NCI-H2196 treated with DMSO at 0.1 percent for 48 hours (cell line): ENCODE results near the gene FRMD4B.

Experiments used
- DNase-seq: peaks from one replicate; lab custom pipeline; 2025; ENCODE audit not compliant: unreplicated experiment; lab: John Stamatoyannopoulos, UW

Gene FRMD4B

DNA sequence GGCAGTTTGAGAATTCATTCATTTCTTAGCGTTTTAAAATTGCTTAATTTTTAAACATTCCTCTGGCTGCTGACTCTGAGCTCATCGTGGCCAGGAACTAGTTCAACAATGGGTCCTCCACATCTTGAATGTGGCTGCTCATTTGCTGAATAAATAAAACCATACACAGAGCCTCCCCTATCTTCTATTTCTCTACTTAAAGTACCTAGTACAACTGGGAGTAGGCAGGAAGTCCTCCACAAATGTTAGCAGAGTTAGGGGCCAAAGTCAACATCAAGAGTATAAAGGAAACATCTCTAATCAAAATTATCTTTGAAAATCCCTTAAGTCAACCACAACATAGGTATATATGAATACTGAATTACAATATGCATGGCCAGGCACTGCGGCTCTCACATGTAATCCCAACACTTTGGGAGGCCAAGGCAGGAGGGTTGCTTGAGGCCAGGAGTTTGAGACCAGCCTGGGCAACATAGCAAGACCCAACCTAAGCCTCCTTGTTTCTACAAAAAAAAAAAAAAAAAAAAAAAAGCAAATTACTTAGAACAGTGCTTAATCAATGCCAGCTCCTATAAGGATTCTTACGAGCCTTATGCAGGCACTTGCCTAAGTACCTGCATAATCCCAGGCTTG is 206.0 kb downstream of the FRMD4B start:
- DNase-seq = no peak

DNA sequence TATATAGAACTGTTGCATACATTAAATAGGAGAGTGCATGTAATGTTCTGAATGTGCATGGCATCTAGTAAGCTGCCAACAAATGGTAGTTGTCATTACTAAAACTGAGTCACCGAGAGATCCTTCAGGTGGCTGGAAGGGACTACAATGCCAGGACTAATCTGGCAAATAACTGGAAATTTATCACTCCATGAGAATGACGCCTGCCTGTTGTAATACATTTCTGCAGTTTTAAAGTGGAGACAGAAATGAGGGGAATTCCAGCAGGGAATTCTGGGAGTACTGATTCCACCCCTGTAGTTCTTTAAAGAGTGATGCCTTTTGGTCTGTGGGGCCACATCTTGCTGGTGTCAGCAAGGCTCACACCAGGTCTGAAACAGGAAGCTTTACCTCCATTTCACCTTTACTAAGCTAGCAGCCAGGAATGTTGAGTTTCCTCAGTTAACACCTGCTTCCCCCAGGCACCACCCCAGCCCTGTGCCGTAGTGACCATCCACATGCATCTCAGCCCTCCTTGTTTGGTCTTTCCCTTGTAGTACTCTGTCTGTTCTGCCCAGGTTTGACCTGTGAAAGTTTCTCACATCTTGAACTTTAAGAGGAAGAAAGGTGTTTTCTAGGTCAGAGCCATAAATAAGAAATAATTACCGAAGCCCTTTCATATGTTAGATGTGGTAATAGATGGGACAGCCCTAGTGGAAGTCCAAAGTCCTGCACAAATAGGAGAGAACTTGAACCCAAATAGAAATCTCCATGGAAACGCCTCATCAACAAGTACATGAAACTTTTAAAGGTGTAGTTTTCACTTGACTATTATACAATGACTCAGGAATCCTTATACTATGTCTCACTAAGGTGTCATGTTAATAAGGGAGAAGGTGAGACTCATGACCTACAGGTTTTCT is 206.8 kb downstream of the FRMD4B start:
- DNase-seq = no peak

DNA sequence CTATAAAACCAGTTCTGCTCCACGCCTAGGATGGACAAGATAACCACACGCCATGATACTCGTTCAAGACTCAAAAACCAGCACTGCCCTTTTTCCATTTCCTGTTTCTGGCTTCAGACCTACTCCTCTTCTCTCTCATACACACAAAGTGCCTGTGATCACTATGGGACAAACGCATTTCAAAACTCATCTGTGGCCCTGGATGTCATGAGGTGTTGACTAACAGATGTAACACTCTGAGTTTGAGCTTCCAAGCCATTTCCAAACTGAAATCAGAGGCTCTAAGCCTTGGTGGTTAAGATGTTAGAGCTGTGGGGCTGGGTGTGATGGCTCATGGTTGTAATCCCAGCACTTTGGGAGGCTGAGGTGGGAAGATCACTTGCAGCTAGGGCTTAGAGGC is 207.8 kb downstream of the FRMD4B start:
- no peak for DNase-seq

DNA sequence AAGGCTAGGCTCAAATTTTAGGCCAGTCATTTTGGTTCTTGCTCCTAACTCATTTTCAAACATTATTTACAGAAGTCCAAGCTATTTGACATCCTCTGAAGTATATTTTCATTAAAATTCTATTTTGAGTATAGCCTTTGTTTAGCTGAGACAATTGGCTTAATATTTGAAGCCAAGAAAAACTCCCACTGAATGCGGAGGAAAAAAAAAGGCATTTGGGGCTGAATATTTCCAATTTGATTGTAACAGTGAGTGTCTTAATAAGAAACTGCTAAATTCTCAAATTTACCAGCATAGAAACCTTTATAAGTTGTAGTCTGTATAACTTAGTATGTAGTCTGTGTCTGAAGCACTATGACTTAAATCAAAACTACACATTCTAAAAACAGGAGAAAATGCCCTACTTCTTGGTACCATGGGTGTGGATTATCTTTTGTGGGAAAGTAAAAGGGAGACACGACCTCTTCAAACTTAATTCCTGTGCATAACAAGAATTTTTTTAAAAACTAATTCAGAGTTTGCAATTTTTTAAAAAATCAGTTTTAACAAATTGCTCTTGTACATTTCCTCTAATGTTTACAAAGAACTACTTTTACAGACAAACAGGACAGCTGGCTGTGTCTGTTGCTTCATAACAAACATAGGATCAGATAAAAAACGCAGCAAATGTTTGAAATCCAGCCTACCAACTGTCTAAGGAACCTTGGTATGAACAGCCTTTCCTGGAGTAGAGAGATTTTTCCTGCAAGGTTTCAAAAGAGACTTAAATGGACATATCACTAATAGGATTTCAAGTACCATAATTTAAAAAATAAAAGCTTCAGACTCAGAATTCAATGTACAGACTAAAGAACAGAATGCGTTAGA is 210.8 kb downstream of the FRMD4B start:
- DNase-seq = no peak

DNA sequence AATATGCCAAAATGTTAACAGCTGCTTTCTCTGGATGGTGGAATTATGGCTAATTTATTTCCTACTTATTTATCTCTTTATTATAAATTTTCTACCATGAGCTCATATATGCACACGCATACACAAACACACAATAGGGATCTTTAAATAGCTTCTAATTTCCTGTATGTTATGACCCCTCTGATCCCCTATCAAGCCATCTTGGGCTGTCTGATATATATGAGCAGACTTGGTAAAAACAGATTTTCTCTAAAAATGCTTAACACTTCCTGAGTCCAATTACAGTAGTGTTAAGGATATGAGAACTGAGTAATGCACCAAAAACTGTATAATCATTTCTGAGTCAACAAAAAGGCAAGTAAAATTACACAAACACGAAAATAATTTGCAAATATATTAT is 211.4 kb downstream of the FRMD4B start:
- no peak for DNase-seq

DNA sequence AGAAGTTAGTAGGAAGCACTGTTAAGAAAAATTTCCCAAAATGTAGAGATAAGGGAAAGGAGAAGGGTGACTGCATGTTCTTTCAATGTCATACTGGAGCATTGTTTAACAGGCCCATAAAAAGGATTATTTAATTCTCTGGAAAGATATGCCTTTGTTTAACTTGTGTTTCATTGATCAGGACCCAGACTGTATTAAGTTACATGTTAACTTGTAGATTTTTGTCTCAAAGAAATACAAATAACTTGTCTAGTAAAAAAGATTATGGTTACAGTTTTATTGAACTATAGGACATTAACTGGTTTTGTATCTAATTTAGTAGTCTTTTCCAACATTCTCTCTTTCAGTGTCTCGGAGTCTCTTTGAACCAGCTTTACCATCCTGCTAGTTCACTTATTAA is 213.8 kb downstream of the FRMD4B start:
- no peak for DNase-seq

DNA sequence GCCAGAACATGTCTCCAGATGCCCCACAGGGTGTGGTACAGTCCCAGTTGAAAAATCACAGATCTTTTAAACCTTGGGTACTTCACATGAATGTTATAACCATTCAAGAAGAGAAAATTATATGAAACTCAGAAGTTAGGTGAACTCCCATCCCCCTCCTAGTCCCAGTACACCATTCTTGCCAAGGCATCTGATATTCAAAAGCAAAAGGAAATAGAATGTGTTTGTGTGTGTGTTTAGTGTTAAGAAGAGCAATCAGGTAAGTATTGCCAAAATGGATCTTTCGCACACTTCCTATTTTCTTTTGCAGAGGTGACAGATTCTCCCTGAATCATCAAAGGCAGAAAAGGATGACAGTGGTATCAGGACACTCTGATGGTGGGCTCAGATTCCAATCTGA is 219.4 kb downstream of the FRMD4B start:
- DNase-seq = no peak

DNA sequence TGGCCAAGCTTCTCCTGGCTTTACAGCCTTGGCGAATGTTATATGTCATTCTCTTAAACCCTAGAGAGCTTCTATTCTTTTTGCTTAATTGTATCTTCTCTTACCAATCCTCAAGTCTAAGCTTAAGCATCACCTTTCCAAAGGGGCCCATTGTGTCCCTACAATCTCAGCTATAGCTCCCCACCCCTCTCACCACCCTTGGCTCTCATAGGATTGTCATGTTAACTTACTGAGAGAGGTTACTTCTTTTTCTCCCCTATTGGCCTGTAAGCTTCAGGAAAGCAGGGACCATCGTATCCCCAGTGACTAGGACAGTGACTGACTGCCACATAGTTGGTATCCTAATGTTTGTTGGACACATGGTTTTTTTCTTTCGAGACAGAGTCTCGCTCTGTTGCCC is 220.1 kb downstream of the FRMD4B start:
- DNase-seq = no peak

DNA sequence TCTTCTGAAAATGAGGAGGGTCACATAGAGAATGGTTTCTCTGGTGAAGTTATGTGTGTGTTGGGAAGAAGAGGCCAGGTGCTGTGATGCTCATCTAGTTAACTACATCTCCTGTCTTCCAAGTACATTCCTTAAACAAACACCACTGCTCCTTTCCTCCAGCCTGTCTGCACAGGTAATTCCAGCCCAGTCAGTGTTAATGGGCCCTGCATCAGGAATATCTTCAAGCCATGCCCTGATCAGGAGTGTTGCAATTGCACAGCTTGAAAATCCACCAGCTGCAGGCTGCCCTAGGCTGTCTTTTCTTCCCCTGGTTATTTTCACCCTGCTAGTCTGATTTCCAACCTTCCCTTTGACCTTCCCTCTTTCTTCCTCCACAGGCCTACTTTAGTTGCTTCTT is 221.6 kb downstream of the FRMD4B start:
- DNase-seq = no peak

DNA sequence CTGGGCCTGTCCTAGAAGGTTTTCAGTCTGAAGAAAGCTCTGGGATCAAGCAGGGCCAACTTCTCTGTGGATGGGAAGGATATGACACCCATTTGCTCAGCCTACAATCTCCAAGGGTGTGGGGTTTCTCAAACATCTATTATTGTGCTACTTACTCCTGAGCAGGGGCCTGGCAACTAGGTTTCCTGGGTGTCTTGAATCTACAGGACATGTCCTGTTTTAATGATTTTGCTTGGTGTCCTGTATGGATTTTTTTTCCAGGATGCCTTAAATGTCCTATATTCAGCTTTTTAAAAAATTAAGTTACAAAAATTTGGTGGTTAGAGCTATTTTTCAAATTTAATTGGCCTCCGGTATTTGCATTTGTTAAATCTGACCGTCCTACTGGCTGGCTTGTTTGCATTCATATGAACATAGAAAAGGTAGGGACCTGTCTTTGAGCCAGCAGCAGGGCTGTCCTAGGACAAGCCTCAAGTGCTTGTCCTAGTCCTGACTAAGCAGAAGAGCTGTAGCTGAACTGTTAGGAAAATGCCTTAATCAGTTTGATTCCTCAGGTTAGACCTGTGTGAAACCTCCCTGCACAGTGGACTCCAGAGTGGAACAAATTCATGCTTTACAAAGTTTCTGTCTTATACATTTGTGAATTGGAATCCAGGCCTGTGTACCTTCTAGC is 223.4 kb downstream of the FRMD4B start:
- no peak for DNase-seq

DNA sequence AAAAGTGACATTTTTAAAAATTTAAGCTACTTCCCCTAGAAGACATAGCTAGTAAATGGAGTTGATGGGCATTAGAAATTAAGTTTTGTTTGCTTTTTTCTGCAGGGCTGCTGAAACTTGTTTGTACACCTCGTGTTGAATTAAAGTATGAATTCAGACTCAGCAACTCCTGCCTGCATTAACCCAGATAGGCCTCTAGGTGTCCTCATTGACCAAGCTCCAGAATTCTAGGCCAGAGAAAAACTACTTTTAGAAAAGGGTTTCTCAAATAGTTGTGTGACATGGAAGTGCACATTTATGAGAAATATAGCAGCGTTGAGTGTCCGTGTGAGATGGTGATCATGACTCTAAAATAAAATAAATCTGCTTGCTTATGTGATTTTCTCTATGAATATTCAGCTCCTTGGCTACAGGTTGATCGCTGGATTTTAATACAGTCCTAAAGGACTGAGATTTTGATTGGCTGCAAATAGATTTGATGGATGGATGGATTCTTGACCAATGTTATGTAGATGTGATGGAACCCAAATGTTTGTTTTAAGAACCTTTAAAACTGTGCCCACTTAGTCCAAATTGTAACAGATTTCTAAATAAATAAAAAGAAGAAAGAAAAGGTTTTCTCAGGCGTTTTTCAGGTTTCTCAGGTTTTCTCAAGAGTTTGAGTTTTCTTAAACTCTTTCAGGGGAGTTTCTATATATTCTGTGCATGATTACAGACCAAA is 224.1 kb downstream of the FRMD4B start:
- DNase-seq = no peak

DNA sequence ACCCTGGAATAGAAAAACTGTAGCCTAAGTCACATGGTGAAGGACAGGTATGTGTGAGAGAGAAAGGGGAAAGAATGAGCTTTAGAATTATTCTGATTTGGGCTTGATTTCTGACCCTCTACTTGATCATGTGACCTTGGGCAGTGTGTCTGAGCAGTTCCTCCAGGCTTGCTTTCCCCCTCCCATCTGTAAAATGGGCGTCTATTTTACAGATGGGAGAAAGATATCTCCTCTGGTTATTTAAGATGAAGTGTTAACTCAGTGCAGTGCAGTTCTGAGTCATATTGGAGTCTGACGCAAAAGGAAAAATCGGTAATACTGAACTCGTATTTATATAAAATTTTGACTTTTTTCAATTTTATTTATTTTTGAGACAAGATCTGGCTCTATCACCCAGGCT is 225.4 kb downstream of the FRMD4B start:
- no peak for DNase-seq

DNA sequence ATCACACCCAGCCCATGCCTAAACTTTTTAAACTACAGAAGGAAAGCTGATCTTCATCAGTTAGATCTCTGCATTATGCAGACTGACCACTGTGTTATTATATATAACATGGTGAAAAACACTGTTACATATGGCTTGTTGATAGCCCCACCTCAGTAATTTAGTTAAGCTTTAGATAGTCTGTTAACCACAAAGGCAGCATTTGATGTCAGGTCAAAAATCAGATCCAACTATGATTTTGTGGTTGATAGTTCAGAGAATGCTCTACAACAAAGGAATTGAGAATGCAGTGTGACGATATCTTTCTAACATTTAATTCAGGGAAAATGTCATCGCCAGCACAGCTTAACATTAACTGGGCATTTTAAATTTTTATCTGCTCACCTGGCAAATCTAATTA is 225.8 kb downstream of the FRMD4B start:
- DNase-seq = no peak

DNA sequence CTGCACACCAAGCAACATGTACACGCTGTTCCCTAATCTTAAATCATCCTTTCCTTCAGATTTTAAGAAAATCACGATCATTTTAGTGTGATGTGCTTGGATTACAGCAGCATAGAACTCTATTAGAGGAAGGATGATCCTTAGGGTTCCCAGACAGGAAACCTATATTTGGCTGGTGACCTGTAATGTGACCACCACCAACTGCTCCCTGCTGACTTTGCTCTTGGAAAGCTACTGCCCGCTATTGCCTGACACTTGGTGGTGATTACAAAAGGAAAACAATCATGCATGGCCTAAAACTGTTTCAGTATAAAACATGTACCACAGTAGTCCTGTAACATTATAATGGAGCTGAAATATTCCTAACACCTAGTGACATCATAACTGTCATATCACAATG is 236.3 kb downstream of the FRMD4B start:
- no peak for DNase-seq

DNA sequence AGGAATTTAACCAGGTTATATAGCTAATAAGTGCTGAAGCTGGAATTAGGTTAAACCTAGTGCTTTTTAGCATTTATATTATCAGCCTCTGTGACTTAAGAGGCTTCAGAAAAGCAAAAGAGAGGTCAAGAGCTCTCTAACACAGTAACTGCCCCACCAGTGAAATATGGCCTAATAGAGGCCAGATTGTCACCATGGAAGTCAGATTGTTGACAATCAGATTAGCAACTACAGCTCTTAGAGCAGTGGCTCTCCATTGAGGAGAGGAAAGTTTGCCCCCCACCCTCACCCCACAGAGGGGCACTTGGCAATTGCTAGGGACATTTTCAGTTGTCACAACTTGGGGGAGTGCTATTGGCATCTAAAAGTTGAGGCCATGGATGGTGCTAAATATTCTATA is 240.2 kb downstream of the FRMD4B start:
- no peak for DNase-seq

DNA sequence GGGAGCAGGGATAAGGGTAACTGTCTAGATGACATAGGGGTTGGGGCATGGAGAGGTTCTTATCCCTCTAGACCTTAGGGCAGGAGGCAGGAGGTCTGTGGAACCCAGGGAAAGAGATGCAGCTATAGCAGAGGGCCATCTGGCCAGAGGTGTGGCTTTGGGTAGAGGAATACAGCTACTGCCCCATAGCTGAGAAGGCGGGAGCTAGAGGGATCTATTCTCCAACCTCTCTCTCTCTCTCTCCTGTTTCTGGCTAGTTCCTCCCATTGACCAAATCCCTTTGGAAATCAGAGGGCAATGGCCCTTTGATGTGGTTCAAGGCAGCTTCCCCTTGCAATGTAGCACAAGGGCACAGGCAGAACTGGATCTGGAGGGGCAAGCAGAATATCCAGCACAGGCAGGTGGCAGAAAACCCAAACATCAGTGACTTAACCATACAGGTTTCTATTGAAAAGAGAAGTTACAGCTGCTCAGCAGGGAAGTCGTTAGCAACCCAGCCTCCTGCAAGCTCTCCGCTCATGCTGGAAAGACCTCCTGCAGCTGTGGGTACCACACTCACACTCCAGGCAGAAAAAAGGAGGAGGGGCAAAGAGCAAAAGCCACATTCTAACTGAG is 241.2 kb downstream of the FRMD4B start:
- DNase-seq = no peak

DNA sequence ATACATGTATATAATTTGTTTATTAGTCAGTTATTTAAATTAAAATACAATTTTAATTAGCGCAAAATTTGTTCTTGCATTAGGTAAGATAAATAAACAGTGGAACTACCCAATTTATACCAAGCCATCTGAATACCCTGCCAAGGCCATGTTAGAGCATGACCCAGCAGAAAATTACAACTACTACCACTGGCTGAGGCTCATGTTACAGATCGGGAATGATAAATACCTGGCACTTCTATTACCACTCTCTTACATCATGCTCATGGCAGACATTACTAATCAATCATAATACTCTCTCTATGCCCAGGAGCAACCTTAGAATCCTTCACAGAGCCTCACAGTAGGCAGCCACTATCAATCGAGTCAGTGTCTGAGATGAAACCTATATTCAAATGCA is 242.3 kb downstream of the FRMD4B start:
- DNase-seq = no peak

DNA sequence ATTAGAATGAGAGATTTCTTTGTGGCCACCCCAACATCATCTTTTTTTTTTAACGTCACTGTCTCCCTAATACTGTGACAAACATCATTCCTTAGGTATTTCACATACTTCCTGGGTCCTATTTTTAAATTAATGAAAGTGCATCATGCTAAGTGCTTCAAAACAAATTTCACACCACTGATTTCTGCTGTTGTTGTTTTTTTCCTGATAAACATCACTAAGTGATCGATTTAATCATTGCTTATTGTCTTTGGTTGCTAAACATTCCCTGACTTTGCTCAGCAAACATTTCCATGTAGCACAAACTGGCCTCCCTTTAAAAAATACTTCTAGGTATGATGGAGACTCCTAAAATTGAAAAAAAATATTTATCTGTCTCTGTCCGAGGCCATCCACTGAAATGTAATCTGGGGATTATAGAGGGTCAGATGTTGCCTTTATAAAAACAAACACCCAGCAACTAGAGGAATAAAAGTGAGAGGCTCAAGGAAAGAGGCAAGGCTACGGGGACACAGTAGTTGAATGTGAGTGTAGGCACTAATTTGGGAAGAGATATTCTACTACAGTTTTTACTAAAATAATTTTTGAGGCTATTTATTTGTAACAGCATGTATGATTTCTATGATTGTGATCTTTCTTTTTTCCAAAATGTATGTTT is 243.0 kb downstream of the FRMD4B start:
- DNase-seq = no peak

DNA sequence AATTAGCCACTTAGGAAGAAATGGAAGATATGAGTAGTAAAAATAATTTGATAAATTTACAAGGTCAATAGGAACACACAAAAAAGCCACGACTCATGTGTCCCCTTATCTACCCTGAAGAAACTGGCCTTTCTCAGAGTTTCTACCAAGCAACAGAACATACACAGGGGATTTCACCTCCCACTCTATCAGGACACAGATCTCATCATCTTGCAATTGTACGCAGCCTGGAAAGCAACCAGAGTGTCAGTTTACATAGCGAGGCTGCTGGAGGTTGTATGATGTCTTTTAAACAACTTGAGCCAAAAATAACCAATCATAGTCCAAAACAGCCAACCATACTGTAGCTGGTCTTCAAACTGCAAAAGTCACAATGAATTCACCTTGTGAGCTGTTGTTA is 243.8 kb downstream of the FRMD4B start:
- no peak for DNase-seq

DNA sequence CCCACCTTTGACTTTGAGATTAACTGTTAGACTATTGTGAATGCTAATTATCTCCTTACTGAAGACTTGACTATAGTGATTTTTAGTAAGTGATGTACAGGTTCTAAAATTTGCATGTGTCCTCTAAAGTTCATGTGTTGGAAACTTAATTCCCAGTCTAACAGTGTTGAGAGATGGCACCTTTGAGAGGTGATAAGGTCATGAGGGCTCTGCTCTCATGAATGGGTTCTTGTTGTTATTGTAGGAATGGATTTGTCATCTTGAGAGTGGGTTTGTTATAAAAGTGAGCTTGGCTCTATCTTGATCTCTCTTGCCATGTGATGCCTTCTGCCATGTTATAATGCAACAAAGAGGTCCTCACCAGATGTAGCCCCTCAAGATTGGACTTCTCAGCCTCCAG is 244.6 kb downstream of the FRMD4B start:
- no peak for DNase-seq
